HEK293 (cell line): ENCODE measurements around the gene GRK5.
A peak's percentile ranks its signal among the peaks of the same experiment; 100 is the strongest.

ENCODE experiments used
- CTCF ChIA-PET: fragments of 350-600 bp; formaldehyde crosslinking; extraction: SDS; loops from one replicate; lab custom pipeline; 2021; ENCODE audit warnings: antibody characterized with exemption; lab: Yijun Ruan, JAX
- POLR2A ChIA-PET: fragments of 300-600 bp; formaldehyde crosslinking; extraction: SDS; loops from one replicate; lab custom pipeline; 2020; ENCODE audit warnings: antibody characterized with exemption, inconsistent platforms; lab: Yijun Ruan, JAX
- H3K27ac ChIP-seq: fragments of 200-500 bp; sonication (Bioruptor generic); 2 replicates; pipeline ENCODE4 v1.5.1; 2014; ENCODE audit warnings: low read depth, low read length, control low read depth, inconsistent platforms; ENCODE audit errors: extremely low read depth
- H3K36me3 ChIP-seq, 2 experiments: fragments of 200-500 bp in 1 of 2; sonication (Bioruptor generic) in 1 of 2; 1 replicate in 1 of 2; 2 replicates in 1 of 2; pipeline ENCODE4 v1.5.1; 2014 to 2017; ENCODE audit warnings: inconsistent platforms in 2 of 2, low read length in 2 of 2; ENCODE audit not compliant: control insufficient read depth in 2 of 2, insufficient read depth in 1 of 2
- H3K4me1 ChIP-seq: fragments of 200-500 bp; sonication (Bioruptor generic); 2 replicates; pipeline ENCODE4 v1.5.1; 2014; ENCODE audit warnings: mild to moderate bottlenecking, low read length, inconsistent platforms; ENCODE audit not compliant: control insufficient read depth, insufficient read depth
- H3K4me3 ChIP-seq: 2 replicates; pipeline ENCODE4 v1.5.1; 2011; ENCODE audit warnings: low read depth, mild to moderate bottlenecking, control low read depth, low read length, moderate library complexity
- H3K9me3 ChIP-seq: fragments of 200-500 bp; sonication (Bioruptor generic); 2 replicates; pipeline ENCODE4 v1.5.1; 2014; ENCODE audit warnings: low read depth, low read length, inconsistent platforms; ENCODE audit not compliant: control insufficient read depth, insufficient read depth
- GLI2 ChIP-seq: fragments of 450-650 bp; formaldehyde crosslinking; IDR thresholded peaks from 2 replicates; pipeline ENCODE4; 2017; ENCODE audit warnings: missing biosample characterization, missing genetic modification characterization, low read depth, borderline replicate concordance
- KLF8 ChIP-seq: fragments of 450-650 bp; formaldehyde crosslinking; IDR thresholded peaks from 2 replicates; pipeline ENCODE4 v1.5.1; 2016; ENCODE audit warnings: missing biosample characterization, missing genetic modification characterization
- ZBTB20 ChIP-seq: fragments of 450-650 bp; formaldehyde crosslinking; IDR thresholded peaks from 2 replicates; pipeline ENCODE4 v1.5.1; 2016; ENCODE audit warnings: missing biosample characterization, missing genetic modification characterization
- ZIC2 ChIP-seq: fragments of 450-650 bp; formaldehyde crosslinking; IDR thresholded peaks from 2 replicates; pipeline ENCODE4 v1.5.1; 2016; ENCODE audit warnings: missing biosample characterization, missing genetic modification characterization
- ZNF2 ChIP-seq: fragments of 450-650 bp; formaldehyde crosslinking; IDR thresholded peaks from 2 replicates; pipeline ENCODE4 v1.5.1; 2016; ENCODE audit warnings: missing biosample characterization, missing genetic modification characterization
- ZNF239 ChIP-seq: fragments of 450-650 bp; formaldehyde crosslinking; IDR thresholded peaks from 2 replicates; pipeline ENCODE4 v1.5.1; 2016; ENCODE audit warnings: missing biosample characterization, missing genetic modification characterization
- ZNF24 ChIP-seq: fragments of 450-650 bp; formaldehyde crosslinking; IDR thresholded peaks from 2 replicates; pipeline ENCODE4 v1.5.1; 2016; ENCODE audit warnings: missing biosample characterization, missing genetic modification characterization
- ZNF335 ChIP-seq: fragments of 450-650 bp; formaldehyde crosslinking; conservative IDR thresholded peaks from 2 replicates; pipeline ENCODE4 v1.5.1; 2016; ENCODE audit warnings: missing biosample characterization, missing genetic modification characterization
- ZNF394 ChIP-seq: fragments of 450-650 bp; formaldehyde crosslinking; IDR thresholded peaks from 2 replicates; pipeline ENCODE4 v1.5.1; 2016; ENCODE audit warnings: missing biosample characterization, missing genetic modification characterization, mild to moderate bottlenecking, moderate library complexity, borderline replicate concordance
- ZNF416 ChIP-seq: fragments of 450-650 bp; formaldehyde crosslinking; IDR thresholded peaks from 2 replicates; pipeline ENCODE4 v1.5.1; 2016; ENCODE audit warnings: missing biosample characterization, missing genetic modification characterization
- ZNF521 ChIP-seq: fragments of 450-650 bp; formaldehyde crosslinking; IDR thresholded peaks from 2 replicates; pipeline ENCODE4 v1.5.1; 2017; ENCODE audit warnings: missing biosample characterization, mild to moderate bottlenecking, missing genetic modification characterization
- ZNF529 ChIP-seq: fragments of 450-650 bp; formaldehyde crosslinking; IDR thresholded peaks from 2 replicates; pipeline ENCODE4 v1.5.1; 2017; ENCODE audit warnings: missing genetic modification characterization, missing biosample characterization; ENCODE audit not compliant: insufficient replicate concordance
- ZNF544 ChIP-seq: fragments of 450-650 bp; formaldehyde crosslinking; IDR thresholded peaks from 2 replicates; pipeline ENCODE4 v1.5.0; 2017; ENCODE audit warnings: missing biosample characterization, missing genetic modification characterization
- ZNF660 ChIP-seq: fragments of 450-650 bp; IDR thresholded peaks from 2 replicates; pipeline ENCODE4 v1.5.1; 2018; ENCODE audit warnings: missing biosample characterization, mild to moderate bottlenecking, missing genetic modification characterization
- ZNF704 ChIP-seq: fragments of 450-650 bp; formaldehyde crosslinking; IDR thresholded peaks from 2 replicates; pipeline ENCODE4 v1.5.1; 2016; ENCODE audit warnings: missing biosample characterization, missing genetic modification characterization
- TF ChIP-seq, protein P1 (sequence below): fragments of 450-650 bp; IDR thresholded peaks from 2 replicates; pipeline ENCODE4 v1.5.1; 2018; ENCODE audit warnings: missing biosample characterization, missing genetic modification characterization
- TF ChIP-seq, protein P2 (sequence below): fragments of 450-650 bp; formaldehyde crosslinking; IDR thresholded peaks from 2 replicates; pipeline ENCODE4 v1.5.1; 2016; ENCODE audit warnings: missing biosample characterization, missing genetic modification characterization

The GRK5 gene

GRCh38 chr10:119446441-119447277 is 239.3 kb downstream of the GRK5 start:
- H3K4me1 ChIP-seq: no peaks in the 10 kb centered on the region
- ChIA-PET CTCF (interaction anchor here (0.6 to 6.9 kb wide), 14 partner anchors 10 to 1019 kb away, joined by 3 to 64 read pairs (median 4); partner anchors contain the start of gene GRK5), POLR2A (no interaction called here)
- no peaks in the 10 kb centered on the region for H3K9me3 ChIP-seq
- H3K4me3 ChIP-seq: no peak overlapping the region
- TF ChIP-seq, protein P1, sequence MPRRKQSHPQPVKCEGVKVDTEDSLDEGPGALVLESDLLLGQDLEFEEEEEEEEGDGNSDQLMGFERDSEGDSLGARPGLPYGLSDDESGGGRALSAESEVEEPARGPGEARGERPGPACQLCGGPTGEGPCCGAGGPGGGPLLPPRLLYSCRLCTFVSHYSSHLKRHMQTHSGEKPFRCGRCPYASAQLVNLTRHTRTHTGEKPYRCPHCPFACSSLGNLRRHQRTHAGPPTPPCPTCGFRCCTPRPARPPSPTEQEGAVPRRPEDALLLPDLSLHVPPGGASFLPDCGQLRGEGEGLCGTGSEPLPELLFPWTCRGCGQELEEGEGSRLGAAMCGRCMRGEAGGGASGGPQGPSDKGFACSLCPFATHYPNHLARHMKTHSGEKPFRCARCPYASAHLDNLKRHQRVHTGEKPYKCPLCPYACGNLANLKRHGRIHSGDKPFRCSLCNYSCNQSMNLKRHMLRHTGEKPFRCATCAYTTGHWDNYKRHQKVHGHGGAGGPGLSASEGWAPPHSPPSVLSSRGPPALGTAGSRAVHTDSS (tag by site-specific recombination): no peak
- TF ChIP-seq ZNF660 (tag by site-specific recombination): no peak
- no peak for TF ChIP-seq ZNF394 (tag by site-specific recombination)
- TF ChIP-seq ZNF521: no peak
- TF ChIP-seq ZNF544: no peak
- no peak for TF ChIP-seq ZNF335
- no peak for TF ChIP-seq ZNF239
- no peak for TF ChIP-seq GLI2 (tag by site-specific recombination)
- TF ChIP-seq, protein P2, sequence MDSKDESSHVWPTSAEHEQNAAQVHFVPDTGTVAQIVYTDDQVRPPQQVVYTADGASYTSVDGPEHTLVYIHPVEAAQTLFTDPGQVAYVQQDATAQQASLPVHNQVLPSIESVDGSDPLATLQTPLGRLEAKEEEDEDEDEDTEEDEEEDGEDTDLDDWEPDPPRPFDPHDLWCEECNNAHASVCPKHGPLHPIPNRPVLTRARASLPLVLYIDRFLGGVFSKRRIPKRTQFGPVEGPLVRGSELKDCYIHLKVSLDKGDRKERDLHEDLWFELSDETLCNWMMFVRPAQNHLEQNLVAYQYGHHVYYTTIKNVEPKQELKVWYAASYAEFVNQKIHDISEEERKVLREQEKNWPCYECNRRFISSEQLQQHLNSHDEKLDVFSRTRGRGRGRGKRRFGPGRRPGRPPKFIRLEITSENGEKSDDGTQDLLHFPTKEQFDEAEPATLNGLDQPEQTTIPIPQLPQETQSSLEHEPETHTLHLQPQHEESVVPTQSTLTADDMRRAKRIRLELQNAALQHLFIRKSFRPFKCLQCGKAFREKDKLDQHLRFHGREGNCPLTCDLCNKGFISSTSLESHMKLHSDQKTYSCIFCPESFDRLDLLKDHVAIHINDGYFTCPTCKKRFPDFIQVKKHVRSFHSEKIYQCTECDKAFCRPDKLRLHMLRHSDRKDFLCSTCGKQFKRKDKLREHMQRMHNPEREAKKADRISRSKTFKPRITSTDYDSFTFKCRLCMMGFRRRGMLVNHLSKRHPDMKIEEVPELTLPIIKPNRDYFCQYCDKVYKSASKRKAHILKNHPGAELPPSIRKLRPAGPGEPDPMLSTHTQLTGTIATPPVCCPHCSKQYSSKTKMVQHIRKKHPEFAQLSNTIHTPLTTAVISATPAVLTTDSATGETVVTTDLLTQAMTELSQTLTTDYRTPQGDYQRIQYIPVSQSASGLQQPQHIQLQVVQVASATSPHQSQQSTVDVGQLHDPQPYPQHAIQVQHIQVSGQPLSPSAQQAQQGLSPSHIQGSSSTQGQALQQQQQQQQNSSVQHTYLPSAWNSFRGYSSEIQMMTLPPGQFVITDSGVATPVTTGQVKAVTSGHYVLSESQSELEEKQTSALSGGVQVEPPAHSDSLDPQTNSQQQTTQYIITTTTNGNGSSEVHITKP (tag by site-specific recombination): no peak
- TF ChIP-seq ZNF416: no peak
- no peak for TF ChIP-seq ZNF2 (tag by site-specific recombination)
- TF ChIP-seq, all 188 proteins: peak for 0
- no peaks in the 10 kb centered on the region for H3K36me3 ChIP-seq
- H3K27ac ChIP-seq: no peak overlapping the region

DNA sequence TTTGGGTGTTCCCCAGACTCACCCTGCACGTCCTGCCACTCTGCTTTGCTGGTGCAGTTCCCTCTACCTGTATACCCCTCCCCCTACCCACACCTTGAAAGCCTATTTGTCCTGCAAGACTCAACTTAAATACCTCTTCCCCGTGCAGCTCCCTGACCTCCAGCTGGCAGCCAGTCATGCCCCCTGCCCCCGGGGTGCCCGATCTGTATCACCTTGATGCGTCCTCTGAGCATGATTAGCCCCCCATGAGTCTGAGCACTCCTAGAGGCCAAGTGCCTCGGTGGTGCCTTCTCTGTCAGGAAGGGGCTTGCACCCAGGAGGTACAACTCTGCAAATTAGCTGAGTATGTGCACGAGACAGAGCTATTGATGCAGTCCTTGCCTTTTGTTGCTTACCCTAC is 240.1 kb downstream of the GRK5 start:
- TF ChIP-seq KLF8 (tag by site-specific recombination) (no peak), ZNF529 (tag by site-specific recombination) (no peak), ZIC2 (tag by site-specific recombination) (0 out of 2 replicates have a peak, but pooled peaks have one; percentile 6), ZBTB20 (tag by site-specific recombination) (no peak), ZNF24 (no peak), ZNF704 (no peak)
- no peaks in the 10 kb centered on the region for H3K9me3 ChIP-seq
- no peak overlapping the region for H3K4me3 ChIP-seq
- H3K36me3 ChIP-seq: no peaks in the 10 kb centered on the region
- no peaks in the 10 kb centered on the region for H3K4me1 ChIP-seq
- CTCF ChIA-PET: interaction anchor here (0.5 to 6.9 kb wide), 2 partner anchors 43 to 248 kb away, joined by 3 to 64 read pairs; no protein-coding TSS in a partner anchor
- H3K27ac ChIP-seq: no peak overlapping the region
- POLR2A ChIA-PET: no interaction called here
